Neural progenitor cell (in vitro differentiated cells): ENCODE results near the gene ALLC.

ENCODE experiments used
- EZH2 ChIP-seq: fragments of 200-600 bp; sonication (generic); IDR thresholded peaks from 2 replicates; pipeline ENCODE4 v1.6.1; 2017; ENCODE audit warnings: antibody characterized with exemption, mild to moderate bottlenecking, moderate library complexity
- TF ChIP-seq, protein P1 (sequence below): fragments of 200-600 bp; sonication (generic); IDR thresholded peaks from 2 replicates; pipeline ENCODE4 v1.5.1; 2017; ENCODE audit warnings: antibody characterized with exemption, mild to moderate bottlenecking

DNA sequence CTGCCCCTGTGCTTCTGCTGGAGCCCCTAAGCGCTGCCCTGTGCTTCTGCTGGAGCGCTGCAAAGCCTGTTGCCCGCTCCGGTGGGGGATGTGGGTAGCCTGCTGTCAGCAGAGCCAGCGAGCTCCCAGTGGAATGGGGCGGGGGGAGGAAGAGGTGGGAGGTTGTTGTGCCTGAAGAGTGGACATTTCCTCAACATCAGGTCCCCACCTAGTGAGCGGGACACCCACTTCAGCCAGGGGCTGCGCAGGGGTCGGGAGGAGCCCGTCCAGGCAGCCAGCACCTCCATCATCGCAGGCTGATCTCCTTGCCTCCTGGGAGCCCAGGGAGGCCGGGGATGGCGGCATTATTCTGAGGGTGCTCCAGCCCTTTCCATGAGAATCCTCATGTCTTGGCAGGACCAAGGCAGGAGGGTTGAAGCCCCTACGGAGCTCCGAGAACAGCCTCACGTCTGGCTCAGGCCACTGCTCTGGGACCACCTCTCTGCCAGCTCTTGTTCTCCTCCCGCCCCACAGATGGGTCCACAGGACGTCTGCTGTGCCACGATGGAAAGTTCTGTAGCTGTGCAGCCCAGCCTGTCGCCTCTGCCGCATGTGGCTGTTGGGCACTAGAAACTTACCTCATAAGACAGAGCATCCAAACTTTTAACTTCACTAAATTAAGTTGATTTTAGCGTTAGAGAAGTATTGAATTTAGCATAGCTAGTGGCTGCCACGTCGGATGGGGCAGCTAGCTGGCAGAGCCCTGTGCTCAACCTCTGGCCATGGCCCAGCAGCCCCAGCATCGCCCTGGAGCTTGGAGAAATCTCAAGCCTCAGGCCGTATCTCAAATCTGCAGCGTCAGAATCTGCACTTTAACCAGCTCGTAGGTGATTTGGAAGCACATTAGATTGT lies 1.9 kb upstream of the ALLC start:
- TF ChIP-seq, protein P1, sequence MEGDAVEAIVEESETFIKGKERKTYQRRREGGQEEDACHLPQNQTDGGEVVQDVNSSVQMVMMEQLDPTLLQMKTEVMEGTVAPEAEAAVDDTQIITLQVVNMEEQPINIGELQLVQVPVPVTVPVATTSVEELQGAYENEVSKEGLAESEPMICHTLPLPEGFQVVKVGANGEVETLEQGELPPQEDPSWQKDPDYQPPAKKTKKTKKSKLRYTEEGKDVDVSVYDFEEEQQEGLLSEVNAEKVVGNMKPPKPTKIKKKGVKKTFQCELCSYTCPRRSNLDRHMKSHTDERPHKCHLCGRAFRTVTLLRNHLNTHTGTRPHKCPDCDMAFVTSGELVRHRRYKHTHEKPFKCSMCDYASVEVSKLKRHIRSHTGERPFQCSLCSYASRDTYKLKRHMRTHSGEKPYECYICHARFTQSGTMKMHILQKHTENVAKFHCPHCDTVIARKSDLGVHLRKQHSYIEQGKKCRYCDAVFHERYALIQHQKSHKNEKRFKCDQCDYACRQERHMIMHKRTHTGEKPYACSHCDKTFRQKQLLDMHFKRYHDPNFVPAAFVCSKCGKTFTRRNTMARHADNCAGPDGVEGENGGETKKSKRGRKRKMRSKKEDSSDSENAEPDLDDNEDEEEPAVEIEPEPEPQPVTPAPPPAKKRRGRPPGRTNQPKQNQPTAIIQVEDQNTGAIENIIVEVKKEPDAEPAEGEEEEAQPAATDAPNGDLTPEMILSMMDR = no peak
- no peak for TF ChIP-seq EZH2
